ENCODE results near the gene CLNS1A. TPM values are rescaled to one million over a fixed set of nuclear protein-coding genes. Genes with fewer than 3 reads are reported as not detected.
A peak's percentile ranks its signal among the peaks of the same experiment; 100 is the strongest.
"Not testable (repeated sequence)": the region's sequence is repeated elsewhere in the genome, so short reads cannot be mapped to it uniquely, and the experiment has no call there.

The CLNS1A gene
- total RNA-seq, 1 donor from 2014 or later = 186 TPM

DNA sequence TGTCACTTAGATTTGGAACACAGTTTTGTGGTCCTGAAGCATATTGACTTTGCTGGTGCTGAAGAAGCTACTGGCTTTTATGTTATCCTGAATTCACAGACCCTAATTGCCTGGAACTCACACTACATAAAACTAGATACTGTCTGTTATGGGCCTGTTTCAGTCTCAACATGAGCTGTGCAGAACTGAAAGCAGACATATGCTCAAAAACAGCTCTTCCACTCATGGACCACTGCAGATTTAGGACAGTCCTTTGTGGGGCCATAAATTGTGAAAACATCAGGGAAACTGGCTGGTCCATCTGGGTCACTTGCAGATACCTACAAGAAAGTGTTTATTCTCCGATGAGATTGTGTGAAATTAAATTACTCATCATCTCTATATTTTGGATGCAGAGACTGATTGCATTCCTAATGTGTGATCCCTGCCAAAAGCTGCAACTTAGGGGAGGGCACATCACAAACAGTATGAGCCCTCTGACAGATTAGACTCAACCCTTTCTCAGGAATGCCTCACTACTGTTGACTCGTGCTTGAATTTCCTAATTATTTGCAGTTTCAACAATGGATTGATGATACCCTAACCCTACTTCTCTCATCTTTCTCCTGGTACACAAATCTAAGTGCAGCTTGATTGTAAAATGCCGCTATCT is 10.2 kb upstream of the CLNS1A start:
- intact Hi-C loops (cut with micrococcal nuclease) = no loop called here
- no peak overlapping the region for H3K4me3 Mint-ChIP-seq
- H3K4me1 Mint-ChIP-seq = peaks cover 3% of the 10 kb centered on the region
- no peak overlapping the region for H3K27ac Mint-ChIP-seq
- H3K36me3 Mint-ChIP-seq (ENCODE audit: low read depth) = no peaks in the 10 kb centered on the region
- no peaks in the 10 kb centered on the region for H3K9me3 Mint-ChIP-seq
- H3K27me3 Mint-ChIP-seq = peaks cover 4% of the 10 kb centered on the region
- no peak for DNase-seq

DNA sequence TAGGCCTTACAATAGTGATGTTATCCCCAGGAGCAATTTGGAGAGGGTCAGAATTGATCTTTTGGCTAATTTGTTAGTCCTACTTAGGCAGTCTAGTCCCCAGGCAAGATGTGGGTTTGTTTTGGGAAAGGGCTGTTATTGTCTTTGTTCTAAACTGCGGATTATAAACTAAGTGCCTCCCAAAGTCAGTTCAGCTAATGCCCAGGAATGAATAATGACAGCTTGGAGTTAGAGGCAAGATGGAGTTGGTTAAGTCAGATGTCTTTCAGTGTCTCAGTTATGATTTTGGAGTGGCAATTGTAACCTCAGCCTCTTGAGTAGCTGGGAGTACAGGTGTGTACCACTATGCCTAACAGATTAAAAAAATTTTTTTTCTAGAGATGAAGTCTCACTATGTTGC is 7.3 kb upstream of the CLNS1A start:
- Mint-ChIP-seq H3K36me3 (ENCODE audit: low read depth) (no peaks in the 10 kb centered on the region), H3K4me3 (no peak overlapping the region), H3K9me3 (peaks cover 3% of the 10 kb centered on the region), H3K4me1 (peaks cover 3% of the 10 kb centered on the region), H3K27ac (no peak overlapping the region), H3K27me3 (peaks cover 4% of the 10 kb centered on the region)
- no peak for DNase-seq
- intact Hi-C loops (cut with micrococcal nuclease) = no loop called here

DNA sequence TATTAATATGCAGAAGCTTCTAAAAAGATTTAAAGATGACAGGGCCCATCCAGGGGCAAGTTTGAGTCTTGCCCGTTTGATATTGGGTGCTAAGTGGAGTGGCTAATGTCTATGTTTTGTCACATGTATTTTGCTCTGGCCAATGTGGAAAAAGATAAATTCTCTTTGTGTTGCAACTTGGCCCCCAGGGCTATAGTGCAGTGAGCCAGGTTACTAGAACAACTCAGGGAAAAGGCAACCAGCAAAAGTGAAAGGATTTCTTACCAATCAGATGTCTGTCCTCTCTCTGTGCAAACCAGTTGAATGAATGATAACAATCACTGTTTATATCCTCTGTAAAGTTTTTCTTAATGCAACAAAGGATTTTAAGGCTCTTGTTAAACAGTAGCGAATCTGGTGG is 4.6 kb upstream of the CLNS1A start:
- H3K9me3 Mint-ChIP-seq = peaks cover 11% of the 10 kb centered on the region
- H3K4me1 Mint-ChIP-seq = peaks cover 10% of the 10 kb centered on the region
- peaks cover 4% of the 10 kb centered on the region for H3K27me3 Mint-ChIP-seq
- no peak overlapping the region for H3K27ac Mint-ChIP-seq
- no peak overlapping the region for H3K4me3 Mint-ChIP-seq
- no peak for DNase-seq
- peaks cover 8% of the 10 kb centered on the region for H3K36me3 Mint-ChIP-seq (ENCODE audit: low read depth)
- intact Hi-C loops (cut with micrococcal nuclease) = no loop called here

DNA sequence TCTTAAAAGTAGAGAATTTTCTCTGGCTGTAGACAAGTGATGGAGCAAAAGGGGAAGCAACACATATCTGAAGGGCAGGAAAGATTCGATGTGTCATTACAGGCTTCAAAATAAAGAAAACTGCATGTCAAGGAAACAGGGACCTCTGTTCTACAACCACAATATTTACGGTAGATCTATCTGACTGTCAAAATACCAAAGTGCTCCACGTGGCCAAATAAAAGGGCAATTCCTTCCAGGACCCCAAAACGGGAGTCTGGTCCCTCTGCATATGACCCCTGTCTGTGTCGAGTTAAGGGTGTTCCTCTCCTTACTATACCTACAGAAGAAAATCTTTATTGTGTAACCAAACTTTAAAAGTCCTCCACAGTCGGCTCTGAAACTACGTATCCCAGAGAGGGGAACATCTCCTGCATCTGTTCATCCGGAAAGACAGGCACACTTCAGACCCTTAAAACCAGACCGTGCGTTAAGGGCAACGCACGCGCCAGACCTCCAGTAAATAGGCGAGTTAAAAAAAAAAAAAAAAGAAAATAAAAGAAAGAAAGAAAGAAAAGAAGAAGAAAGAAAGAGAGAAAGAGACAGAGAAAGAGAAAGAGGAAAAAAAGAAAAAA is 756 bp downstream of the CLNS1A start:
- Mint-ChIP-seq H3K36me3 (ENCODE audit: low read depth) (peaks cover 40% of the 10 kb centered on the region), H3K4me1 (peaks cover 35% of the 10 kb centered on the region), H3K4me3 (peak overlapping the region; percentile 97), H3K27me3 (no peaks in the 10 kb centered on the region), H3K27ac (peak overlapping the region; percentile 95), H3K9me3 (peaks cover 11% of the 10 kb centered on the region)
- DNase-seq = no peak
- intact Hi-C loops (cut with micrococcal nuclease) = loop anchor here (1.0 to 5.0 kb wide), 3 partner anchors 183 to 550 kb away; partner anchors contain the start of genes INTS4, KCTD21, RSF1 and USP35

DNA sequence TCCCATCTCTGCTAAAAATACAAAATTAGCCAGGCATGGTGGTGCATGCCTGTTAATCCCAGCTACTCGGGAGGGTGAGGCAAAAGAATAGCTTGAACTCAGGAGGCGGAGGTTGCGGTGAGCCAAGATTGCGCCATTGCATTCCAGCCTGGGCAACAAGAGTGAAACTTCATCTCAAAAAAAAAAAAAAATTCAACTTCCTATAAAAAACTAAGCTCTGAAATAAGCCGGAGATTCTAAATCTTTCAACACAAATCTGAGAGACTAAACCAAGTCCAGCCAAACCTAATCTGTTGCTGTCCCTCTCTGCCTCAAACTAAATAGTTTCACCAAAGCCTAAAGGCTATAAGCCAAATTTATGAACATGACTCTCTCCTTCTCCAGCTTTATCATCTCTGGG is 3.7 kb downstream of the CLNS1A start:
- DNase-seq; H3K9me3 Mint-ChIP-seq; H3K27me3 Mint-ChIP-seq; intact Hi-C loops (cut with micrococcal nuclease); H3K27ac Mint-ChIP-seq: not testable (repeated sequence)
- Mint-ChIP-seq H3K4me3 (peak overlapping the region; percentile 28), H3K4me1 (peaks cover 45% of the 10 kb centered on the region), H3K36me3 (ENCODE audit: low read depth) (peaks cover 47% of the 10 kb centered on the region)

DNA sequence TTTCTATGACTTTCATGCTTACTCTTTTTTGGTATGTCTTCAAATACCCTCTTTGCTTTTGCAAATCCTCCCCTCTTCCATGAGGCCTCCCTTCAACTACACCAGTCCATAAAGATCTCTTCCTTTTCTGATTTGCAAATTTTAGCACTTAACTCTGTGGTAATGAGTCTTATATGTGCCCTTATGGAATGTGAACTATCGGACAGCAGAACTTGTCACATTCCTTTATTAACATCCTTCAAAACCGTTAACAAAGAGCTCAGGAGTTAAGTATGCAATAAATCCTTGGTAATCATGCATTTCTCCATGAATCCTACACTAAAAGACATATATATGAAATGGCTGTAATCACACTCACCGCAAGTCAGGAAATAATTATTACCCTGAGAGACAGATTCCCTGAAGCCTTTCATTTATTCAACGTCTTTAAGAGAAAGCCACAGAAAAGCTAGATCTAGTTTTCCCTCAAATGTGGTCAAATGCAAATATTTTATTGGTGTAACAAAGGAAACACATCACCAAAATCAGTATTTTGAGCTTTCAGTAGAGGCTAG is 7.4 kb downstream of the CLNS1A start:
- H3K27ac Mint-ChIP-seq = peak overlapping the region; percentile 1
- H3K4me1 Mint-ChIP-seq = peaks cover 22% of the 10 kb centered on the region
- H3K4me3 Mint-ChIP-seq = peak overlapping the region; percentile 29
- H3K9me3 Mint-ChIP-seq = no peaks in the 10 kb centered on the region
- H3K36me3 Mint-ChIP-seq (ENCODE audit: low read depth) = peaks cover 42% of the 10 kb centered on the region
- no peaks in the 10 kb centered on the region for H3K27me3 Mint-ChIP-seq
- intact Hi-C loops (cut with micrococcal nuclease) = no loop called here
- DNase-seq = no peak

DNA sequence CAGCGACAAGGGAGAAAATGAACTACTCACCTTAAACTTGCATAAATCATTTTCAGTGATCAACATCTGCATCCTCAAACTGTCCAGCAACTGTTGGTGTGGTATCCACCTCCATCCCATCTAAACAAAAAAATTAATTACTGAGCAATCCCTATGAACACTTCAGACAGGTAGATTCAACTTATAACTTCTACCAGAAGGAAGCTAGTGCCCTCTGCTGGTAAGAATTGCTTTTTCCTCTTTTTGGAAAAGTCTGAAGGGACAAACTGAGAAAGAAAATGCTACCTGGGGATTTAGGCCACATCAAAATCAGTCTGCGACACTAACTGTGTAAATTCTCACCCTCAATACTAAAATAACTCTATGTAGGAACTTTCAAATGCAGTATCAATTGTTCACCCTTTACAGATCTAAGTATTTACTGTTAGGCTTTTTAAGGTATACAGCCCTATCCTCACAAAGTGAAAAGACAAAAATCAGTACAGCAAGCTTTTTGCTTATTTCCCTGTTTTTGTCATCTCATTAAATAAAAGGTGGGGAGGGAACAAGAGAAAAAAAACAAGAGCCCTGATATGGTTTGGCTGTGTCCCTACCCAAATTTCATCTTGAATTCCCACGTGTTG is 17.9 kb downstream of the CLNS1A start:
- Mint-ChIP-seq H3K36me3 (ENCODE audit: low read depth) (peaks cover 60% of the 10 kb centered on the region), H3K27ac (no peak overlapping the region), H3K4me3 (no peak overlapping the region), H3K27me3 (no peaks in the 10 kb centered on the region), H3K9me3 (no peaks in the 10 kb centered on the region), H3K4me1 (no peaks in the 10 kb centered on the region)
- intact Hi-C loops (cut with micrococcal nuclease) = no loop called here
- DNase-seq = peak; percentile 81

DNA sequence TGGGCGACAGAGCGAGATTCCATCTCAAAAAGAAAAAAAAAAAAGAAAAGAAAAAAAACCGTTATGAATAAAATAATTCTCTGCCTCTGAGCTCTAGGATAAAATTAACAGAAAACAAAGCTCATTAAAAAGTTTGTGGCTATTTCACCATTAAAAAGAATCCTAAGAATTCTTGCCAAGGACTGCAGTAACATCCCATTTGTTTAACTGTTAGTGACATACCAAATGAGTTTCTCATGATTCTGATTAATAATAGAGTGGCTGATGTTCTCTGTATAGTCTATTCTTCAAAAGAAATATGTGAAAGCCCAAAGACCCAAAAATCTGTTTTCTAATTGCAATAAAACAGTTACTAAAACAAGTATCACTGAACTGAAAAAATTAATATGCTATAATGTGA is 19.7 kb downstream of the CLNS1A start:
- intact Hi-C loops (cut with micrococcal nuclease) = no loop called here
- DNase-seq = no peak
- H3K9me3 Mint-ChIP-seq = no peaks in the 10 kb centered on the region
- H3K4me3 Mint-ChIP-seq = no peak overlapping the region
- H3K27me3 Mint-ChIP-seq = no peaks in the 10 kb centered on the region
- no peak overlapping the region for H3K27ac Mint-ChIP-seq
- H3K36me3 Mint-ChIP-seq (ENCODE audit: low read depth) = peaks cover 51% of the 10 kb centered on the region
- H3K4me1 Mint-ChIP-seq = no peaks in the 10 kb centered on the region

DNA sequence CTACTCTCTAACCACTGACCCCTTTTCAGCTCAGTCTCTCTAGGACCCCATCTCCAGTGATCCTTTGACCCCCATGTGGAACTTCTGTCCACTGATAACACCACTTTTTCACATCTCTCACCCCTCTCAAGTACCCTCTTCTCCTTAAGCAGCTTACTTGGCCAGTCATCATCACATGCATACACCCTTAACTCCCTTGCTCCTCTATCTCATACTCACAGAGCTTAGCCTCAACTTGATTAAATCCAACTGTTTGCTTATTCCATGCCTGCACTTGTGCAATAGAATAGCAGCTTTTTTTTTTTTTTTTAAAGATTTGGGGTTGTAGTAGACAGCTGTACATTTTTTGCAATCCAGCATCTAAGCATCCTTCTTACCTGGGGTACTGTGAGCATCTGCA is 25.7 kb downstream of the CLNS1A start:
- intact Hi-C loops (cut with micrococcal nuclease) = no loop called here
- H3K36me3 Mint-ChIP-seq (ENCODE audit: low read depth) = peaks cover 39% of the 10 kb centered on the region

DNA sequence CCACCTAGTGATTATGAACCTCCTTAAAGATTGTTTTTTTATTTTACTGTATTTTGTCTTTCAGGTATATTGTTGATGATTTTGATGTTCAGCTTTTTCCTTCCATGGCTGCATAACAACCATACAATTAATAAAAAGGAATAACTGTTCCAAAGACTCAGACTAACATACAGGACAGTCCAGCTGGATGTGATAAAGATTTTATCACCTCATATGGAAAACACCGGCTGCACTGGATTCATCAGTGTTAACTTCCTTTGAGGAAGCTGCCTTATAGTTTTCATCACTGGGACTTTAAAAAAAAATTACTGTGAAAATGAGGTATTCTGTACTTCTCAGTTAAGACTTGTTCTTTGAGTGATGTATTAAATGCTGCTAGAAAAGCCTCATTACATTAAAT is 28.4 kb downstream of the CLNS1A start:
- H3K4me1 Mint-ChIP-seq = no peaks in the 10 kb centered on the region
- peaks cover 28% of the 10 kb centered on the region for H3K36me3 Mint-ChIP-seq (ENCODE audit: low read depth)
- H3K9me3 Mint-ChIP-seq = no peaks in the 10 kb centered on the region
- no peak for DNase-seq
- H3K27me3 Mint-ChIP-seq = no peaks in the 10 kb centered on the region
- no peak overlapping the region for H3K4me3 Mint-ChIP-seq
- intact Hi-C loops (cut with micrococcal nuclease) = no loop called here
- H3K27ac Mint-ChIP-seq = no peak overlapping the region

More for the DNA sequence above, 25.7 kb downstream of the CLNS1A start:
- Mint-ChIP-seq H3K4me1 (no peaks in the 10 kb centered on the region), H3K4me3 (no peak overlapping the region), H3K27me3 (no peaks in the 10 kb centered on the region), H3K9me3 (no peaks in the 10 kb centered on the region), H3K27ac (no peak overlapping the region)
- no peak for DNase-seq

DNA sequence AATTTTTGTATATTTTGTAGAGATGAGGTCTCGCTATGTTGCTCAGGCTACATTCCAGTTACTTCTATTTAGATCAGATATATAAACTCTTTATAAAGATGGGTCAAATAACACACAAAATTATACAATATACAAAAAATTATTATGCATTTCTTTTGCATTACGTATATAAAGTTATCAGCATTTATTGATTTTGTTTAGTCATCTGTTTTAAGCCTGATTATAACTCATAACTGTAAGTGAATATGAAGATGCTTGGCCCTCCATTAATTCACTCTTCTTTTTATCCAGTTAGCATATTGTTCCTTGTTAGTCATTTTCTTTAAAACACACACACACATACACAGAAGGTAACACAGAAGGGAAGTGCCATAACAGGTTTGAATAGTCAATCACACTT is 33.3 kb downstream of the CLNS1A start:
- intact Hi-C loops (cut with micrococcal nuclease) = no loop called here
- Mint-ChIP-seq H3K4me1 (no peaks in the 10 kb centered on the region), H3K4me3 (no peak overlapping the region), H3K9me3 (no peaks in the 10 kb centered on the region), H3K27ac (no peak overlapping the region), H3K27me3 (no peaks in the 10 kb centered on the region), H3K36me3 (ENCODE audit: low read depth) (peaks cover 13% of the 10 kb centered on the region)
- no peak for DNase-seq

DNA sequence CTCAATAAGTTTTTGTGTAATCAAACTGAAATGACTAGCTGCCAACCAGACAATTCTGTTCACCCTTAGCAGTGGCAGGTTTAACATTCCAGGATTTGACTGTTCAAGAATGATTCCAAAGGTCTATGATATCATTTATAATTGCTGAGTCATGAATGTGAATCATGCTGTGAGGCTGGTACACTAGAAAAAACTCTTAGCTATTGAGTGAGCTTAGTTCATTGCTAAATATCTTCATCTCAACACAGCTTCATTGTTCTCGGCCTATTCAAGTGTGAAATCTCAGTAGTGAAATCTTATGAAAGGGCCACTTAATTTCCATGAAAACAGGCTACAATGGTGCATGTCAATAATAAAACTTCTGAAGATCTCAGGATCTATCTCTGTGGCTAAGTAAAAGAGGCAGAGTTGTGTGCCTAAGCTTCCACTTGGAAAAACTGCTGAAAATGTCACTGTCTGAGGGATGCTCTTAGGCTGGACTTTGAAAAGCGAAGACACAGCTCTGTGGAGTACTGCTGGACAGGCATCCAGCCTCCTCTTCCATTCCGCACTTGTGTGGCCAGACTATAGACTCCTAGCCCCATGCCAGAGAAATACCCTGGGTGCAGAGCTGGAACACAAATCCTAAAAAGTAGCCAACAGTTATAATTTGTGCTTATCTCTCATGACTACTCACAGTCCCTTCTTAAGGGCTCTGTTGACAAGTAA is 35.1 kb downstream of the CLNS1A start:
- H3K36me3 Mint-ChIP-seq (ENCODE audit: low read depth) = peaks cover 7% of the 10 kb centered on the region
- no peak overlapping the region for H3K4me3 Mint-ChIP-seq
- DNase-seq = no peak
- no peaks in the 10 kb centered on the region for H3K27me3 Mint-ChIP-seq
- intact Hi-C loops (cut with micrococcal nuclease) = no loop called here
- H3K9me3 Mint-ChIP-seq = no peaks in the 10 kb centered on the region
- no peaks in the 10 kb centered on the region for H3K4me1 Mint-ChIP-seq
- H3K27ac Mint-ChIP-seq = no peak overlapping the region

DNA sequence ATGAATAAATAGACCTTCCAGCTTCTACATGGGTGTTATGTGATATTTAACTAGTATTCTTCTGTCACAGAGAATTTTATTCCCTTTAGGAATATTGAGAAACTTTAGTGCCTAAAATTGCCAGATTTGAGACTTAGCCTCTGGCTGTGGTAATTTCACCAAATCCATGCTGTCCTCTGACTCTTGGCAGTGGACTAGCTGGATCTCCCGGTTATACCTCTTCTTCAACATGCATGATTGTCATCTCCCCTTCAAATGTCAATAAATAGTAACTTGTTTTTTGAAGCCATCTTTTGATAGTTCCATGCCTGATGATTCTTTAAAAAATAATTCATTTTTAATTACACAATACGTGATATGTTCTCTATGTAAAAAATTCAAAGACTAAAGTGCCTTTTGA is 39.4 kb downstream of the CLNS1A start:
- intact Hi-C loops (cut with micrococcal nuclease) = no loop called here

DNA sequence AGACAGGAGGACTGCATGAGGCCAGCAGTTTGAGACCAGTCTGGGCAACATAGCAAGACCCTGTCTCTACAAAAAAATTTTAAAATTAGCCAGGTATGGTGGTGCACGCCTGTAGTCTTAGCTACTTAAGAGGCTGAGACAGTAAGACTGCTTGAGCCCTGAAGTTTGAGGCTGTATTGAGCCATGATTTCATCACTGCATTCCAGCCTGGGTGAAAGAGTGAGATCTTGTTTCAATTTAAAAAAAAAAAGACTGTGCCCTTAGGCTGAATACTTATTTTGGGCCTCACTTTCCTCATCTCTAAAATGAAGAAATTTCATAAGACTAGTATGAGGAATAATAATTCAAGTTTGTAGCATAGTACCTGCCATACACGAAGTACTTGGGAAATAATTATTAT is 41.0 kb downstream of the CLNS1A start:
- Mint-ChIP-seq H3K4me3 (no peak overlapping the region), H3K27me3 (no peaks in the 10 kb centered on the region), H3K27ac (no peak overlapping the region), H3K36me3 (ENCODE audit: low read depth) (no peaks in the 10 kb centered on the region), H3K4me1 (no peaks in the 10 kb centered on the region), H3K9me3 (no peaks in the 10 kb centered on the region)
- no peak for DNase-seq
- intact Hi-C loops (cut with micrococcal nuclease) = no loop called here

More for the DNA sequence above, 39.4 kb downstream of the CLNS1A start:
- Mint-ChIP-seq H3K27ac (no peak overlapping the region), H3K4me1 (no peaks in the 10 kb centered on the region), H3K27me3 (no peaks in the 10 kb centered on the region), H3K36me3 (ENCODE audit: low read depth) (no peaks in the 10 kb centered on the region), H3K4me3 (no peak overlapping the region), H3K9me3 (no peaks in the 10 kb centered on the region)
- no peak for DNase-seq

Data from activated CD4-positive, alpha-beta T cell treated with anti-CD3 and anti-CD28 coated beads, Interleukin-2, amount 10 ng/mL, durations not matched to agents 24 days and 14 days (primary cell).